Hypothalamus (tissue), 51 donors: ENCODE measurements around the gene ZBTB49.
"Not testable (repeated sequence)": the region's sequence is repeated elsewhere in the genome, so short reads cannot be mapped to it uniquely, and the experiment has no call there.

Experiments
- DNase-seq, 51 donors: peaks; one replicate each; lab custom pipeline; 2025; lab: John Stamatoyannopoulos, UW

Gene ZBTB49

GRCh38 chr4:4321951-4322688 is 32.1 kb downstream of the ZBTB49 start:
- DNase-seq = no peak

GRCh38 chr4:4323705-4324534 is 33.9 kb downstream of the ZBTB49 start:
- no peak for DNase-seq

- DNase-seq = no peak
Measured at GRCh38 chr4:4325321-4325720, 35.3 kb downstream of the ZBTB49 start.

GRCh38 chr4:4326166-4326565 is 36.1 kb downstream of the ZBTB49 start:
- no peak for DNase-seq

- DNase-seq = peak in 2 of 51 donors; percentile 2 to 5
Measured at GRCh38 chr4:4327652-4328121, 37.6 kb downstream of the ZBTB49 start.

GRCh38 chr4:4328206-4328605 is 38.2 kb downstream of the ZBTB49 start:
- no peak for DNase-seq

- DNase-seq = no peak
Measured at GRCh38 chr4:4328840-4329239, 38.8 kb downstream of the ZBTB49 start.

GRCh38 chr4:4329496-4329895 is 39.4 kb downstream of the ZBTB49 start:
- DNase-seq = no peak

- no peak for DNase-seq
Measured at GRCh38 chr4:4330794-4331193, 40.7 kb downstream of the ZBTB49 start.

GRCh38 chr4:4332529-4332928 is 42.5 kb downstream of the ZBTB49 start:
- no peak for DNase-seq

- DNase-seq = peak in 1 of 51 donors; percentile 7
Measured at GRCh38 chr4:4333265-4333706, 43.2 kb downstream of the ZBTB49 start.

GRCh38 chr4:4334798-4335520 is 44.9 kb downstream of the ZBTB49 start:
- peak in 34 of 51 donors; percentile 2 to 68 (median 33) for DNase-seq

GRCh38 chr4:4338210-4339001 is 48.4 kb downstream of the ZBTB49 start:
- no peak for DNase-seq

GRCh38 chr4:4339504-4340085 is 49.5 kb downstream of the ZBTB49 start:
- DNase-seq = peak in 1 of 51 donors; percentile 3

GRCh38 chr4:4341861-4342650 is 52.0 kb downstream of the ZBTB49 start:
- no peak for DNase-seq

- no peak for DNase-seq
Measured at GRCh38 chr4:4343038-4343437, 53.0 kb downstream of the ZBTB49 start.

GRCh38 chr4:4344915-4345527 is 55.0 kb downstream of the ZBTB49 start:
- DNase-seq = no peak

- no peak for DNase-seq
Measured at GRCh38 chr4:4347585-4347984, 57.5 kb downstream of the ZBTB49 start.

GRCh38 chr4:4348585-4348984 is 58.5 kb downstream of the ZBTB49 start:
- DNase-seq = not testable (repeated sequence)
